Muscle of back (tissue), 11 donors: ENCODE data around the gene ZBTB2. TPM values are rescaled to one million over a fixed set of nuclear protein-coding genes. Genes with fewer than 3 reads are reported as not detected.
A peak's percentile ranks its signal among the peaks of the same experiment; 100 is the strongest.
"Not testable (repeated sequence)": the region's sequence is repeated elsewhere in the genome, so short reads cannot be mapped to it uniquely, and the experiment has no call there.

ENCODE experiments used
- DNase-seq, 3 donors: peaks; one replicate each; pipeline versions ENCODE4 v3.0.0 to v3.0.0-alpha.2; 2013
- polyA plus RNA-seq, 10 donors: library from polyadenylated mRNA; unstranded; fragments of 120-200 nt; gene quantifications; one replicate each; pipeline ENCODE4 v1.2.1, GENCODE V29; 2013; ENCODE audit not compliant: insufficient read length in 10 of 10

ZBTB2 gene
- polyA plus RNA-seq, 10 donors = 10.3 to 14.7 (median 11.1) TPM

GRCh38 chr6:151335930-151336329 lies 55.4 kb downstream of the ZBTB2 start:
- no peak for DNase-seq

- peak; percentile 77 to 92 (median 90) for DNase-seq
These were observed 61.1 kb downstream of the ZBTB2 start for GRCh38 chr6:151330130-151330696.

GRCh38 chr6:151327101-151327500 lies 64.3 kb downstream of the ZBTB2 start:
- DNase-seq = no peak

GRCh38 chr6:151326116-151326825 lies 65.1 kb downstream of the ZBTB2 start:
- DNase-seq = peak in 1 of 3 donors; percentile 44

GRCh38 chr6:151325075-151326050 lies 66.0 kb downstream of the ZBTB2 start:
- DNase-seq = peak; percentile 56 to 90 (median 73)

- no peak for DNase-seq
These were observed 66.9 kb downstream of the ZBTB2 start for GRCh38 chr6:151324488-151324825.

GRCh38 chr6:151323791-151324487 lies 67.4 kb downstream of the ZBTB2 start:
- peak; percentile 88 to 94 (median 90) for DNase-seq

- no peak for DNase-seq
These were observed 68.8 kb downstream of the ZBTB2 start for GRCh38 chr6:151322570-151322969.

GRCh38 chr6:151321438-151321837 lies 69.9 kb downstream of the ZBTB2 start:
- no peak for DNase-seq

GRCh38 chr6:151320140-151320539 lies 71.2 kb downstream of the ZBTB2 start:
- DNase-seq = no peak

GRCh38 chr6:151317995-151318365 lies 73.4 kb downstream of the ZBTB2 start:
- DNase-seq = no peak

GRCh38 chr6:151317103-151317994 lies 74.0 kb downstream of the ZBTB2 start:
- DNase-seq = peak in 2 of 3 donors; percentile 57 to 71

GRCh38 chr6:151315661-151316060 lies 75.7 kb downstream of the ZBTB2 start:
- DNase-seq = not testable (repeated sequence)

Other genes with a start within 250 kb of the ZBTB2 start
- gene AKAP12, start 151.6 kb downstream of the ZBTB2 start, polyA plus RNA-seq = 100 to 1,000 TPM in 9 of 10 donors, 10 to 100 TPM in 1; 95.4 to 171 (median 121) TPM
- 10 to 100 TPM; 12.8 to 24.4 (median 21.4) TPM for gene RMND1, start 60.6 kb upstream of the ZBTB2 start, polyA plus RNA-seq
- gene CCDC170, start 102.5 kb upstream of the ZBTB2 start, polyA plus RNA-seq = 1 to 10 TPM in 2 of 10 donors, under 1 TPM in 8; 0.50 to 1.7 (median 0.69) TPM